ENCODE results near the gene UBD.

Gene UBD

GRCh38 chr6:29559524-29560287 is at the start of gene UBD:
Gene UBD (minus strand): TSS chr6:29559732. CDS start chr6:29559701, 31 bp downstream.
- DNase-seq, result no peak

DNA sequence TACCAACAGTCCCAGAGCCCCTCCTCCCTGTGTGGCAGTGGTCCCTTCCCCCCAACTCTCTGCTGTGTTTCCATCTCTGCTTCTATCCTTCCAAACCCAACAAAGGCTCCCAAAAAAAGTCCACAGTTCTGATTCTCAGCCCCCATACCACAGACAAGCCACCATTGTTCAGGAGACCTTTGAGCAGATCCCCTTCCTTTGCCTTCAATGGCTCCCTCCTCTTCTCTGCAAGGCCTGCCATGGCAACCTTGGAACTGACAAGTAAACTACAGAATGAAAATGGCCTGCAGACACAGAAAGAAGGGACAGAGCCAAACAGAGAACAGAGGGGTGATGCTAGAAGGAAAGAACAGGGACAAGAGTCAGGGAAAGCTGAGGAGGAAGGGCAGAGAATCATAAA is 48.6 kb upstream of the UBD start:
- DNase-seq, result no peak

DNA sequence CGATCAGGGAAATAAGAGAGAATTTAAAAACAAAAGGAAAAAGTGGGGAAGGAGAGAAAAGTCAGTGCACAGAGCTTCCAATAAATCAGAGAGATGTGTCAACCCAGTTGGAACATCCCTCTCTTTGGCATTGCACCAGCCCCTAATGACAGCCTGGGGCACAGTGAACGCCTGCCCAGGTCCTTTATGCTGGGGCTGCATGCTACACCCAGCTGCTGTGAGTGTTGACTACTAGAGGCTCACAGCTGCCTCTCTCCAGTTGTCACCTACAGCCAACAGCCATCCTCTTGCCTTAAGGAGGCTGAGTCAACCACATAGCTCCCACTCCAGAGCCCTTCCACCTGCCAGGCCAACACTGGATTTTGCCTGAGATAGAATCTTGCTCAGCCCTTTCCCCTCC is 44.4 kb upstream of the UBD start:
- no peak for DNase-seq

- no peak for DNase-seq
Measured at GRCh38 chr6:29603456-29603855, 43.9 kb upstream of the UBD start.

- DNase-seq, result no peak
Measured at GRCh38 chr6:29602564-29603361, 43.2 kb upstream of the UBD start.

DNA sequence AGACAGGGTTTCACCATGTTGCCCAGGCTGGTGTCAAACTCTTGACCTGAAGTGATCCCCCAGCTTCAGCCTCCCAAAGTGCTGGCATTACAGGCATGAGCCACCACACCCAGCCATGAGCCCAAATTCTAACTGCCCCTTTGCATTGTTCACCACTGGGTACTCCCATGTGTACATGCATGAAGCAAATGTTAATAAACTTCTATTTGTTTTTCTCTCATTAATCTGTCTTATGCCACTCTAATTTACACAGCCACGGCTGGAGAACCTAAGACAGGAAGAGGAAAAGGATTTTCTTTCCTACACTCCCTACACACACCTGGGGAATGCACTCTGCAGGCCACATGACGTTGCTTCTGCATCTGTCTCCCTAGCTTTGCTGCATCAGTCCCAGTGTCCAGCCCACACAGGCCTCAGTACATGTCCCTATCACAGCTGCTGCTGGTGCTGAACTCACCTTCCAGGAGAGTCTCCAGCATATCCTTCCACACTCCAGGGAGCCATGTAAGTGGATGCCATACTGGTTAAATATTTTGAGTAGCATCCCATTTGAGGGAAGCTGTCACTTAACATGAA is 38.7 kb upstream of the UBD start:
- DNase-seq, result no peak

DNA sequence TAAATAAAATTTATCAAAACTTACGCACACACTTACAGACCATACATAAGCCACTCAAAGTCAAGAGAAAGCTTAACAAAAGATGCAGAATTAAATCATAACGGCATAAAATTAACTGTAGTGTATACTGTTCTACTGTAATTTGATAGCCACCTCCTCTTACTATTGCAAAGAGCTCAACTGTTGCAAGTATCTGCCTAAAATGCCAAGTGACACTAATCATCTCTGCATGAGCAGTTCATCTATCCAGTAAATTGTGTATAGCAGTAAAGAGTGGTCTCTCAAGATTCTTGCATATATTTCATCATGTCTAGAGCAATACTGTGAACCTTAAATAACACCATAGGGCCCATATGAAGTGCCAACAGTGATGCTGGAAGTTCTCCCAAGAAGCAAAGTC is 37.7 kb upstream of the UBD start:
- DNase-seq, result no peak

GRCh38 chr6:29596381-29596900 is 36.9 kb upstream of the UBD start:
- no peak for DNase-seq

DNA sequence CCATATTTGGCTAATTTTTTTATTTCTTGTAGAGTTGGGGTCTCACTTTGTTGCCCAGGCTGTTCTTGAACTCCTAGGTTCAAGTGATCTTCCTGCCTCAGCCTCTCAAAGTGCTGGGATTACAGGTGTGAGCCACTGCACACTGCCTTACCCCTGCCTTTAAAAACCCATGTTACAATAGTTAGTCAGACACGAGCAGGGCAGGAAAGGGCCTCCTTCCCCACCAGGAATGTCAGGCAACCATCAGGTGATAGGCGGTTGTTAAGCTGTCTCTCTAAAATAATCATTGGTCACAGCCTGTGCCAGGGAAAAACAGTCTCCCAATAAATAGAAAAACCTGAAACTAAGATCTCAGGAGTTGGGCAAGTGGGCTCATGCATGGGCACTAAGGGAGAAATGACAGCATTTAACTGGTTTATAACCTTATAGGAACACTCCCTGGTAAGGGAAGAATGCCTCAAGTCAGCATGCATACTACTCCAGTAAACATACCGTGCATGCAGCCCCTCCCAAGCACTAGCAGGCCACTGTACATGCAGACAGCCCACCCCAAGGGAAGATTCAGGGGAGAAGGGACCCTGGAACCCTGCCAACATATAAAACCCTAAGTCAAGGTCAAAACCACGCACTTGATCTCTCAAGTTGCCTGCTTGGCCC is 33.8 kb upstream of the UBD start:
- DNase-seq, result no peak

DNA sequence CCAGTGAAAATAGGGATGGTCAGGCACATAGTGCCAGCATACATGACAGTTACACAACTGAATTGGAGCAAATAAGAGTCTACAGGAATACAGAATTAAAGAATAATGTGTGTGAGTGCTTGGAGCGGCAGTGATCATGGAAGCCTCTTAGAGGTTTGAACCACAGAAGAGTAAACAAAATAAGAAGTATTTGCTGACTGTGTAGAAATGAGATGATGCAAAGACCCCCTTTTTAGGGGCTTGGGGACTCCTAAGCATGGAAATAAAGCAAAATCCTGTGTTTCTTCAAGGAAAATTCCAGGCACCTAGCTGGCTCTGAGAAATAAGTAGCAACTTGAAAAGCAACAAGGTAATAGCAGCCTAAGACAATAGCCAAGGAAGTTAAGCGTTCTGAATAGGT is 32.1 kb upstream of the UBD start:
- DNase-seq, result no peak

DNA sequence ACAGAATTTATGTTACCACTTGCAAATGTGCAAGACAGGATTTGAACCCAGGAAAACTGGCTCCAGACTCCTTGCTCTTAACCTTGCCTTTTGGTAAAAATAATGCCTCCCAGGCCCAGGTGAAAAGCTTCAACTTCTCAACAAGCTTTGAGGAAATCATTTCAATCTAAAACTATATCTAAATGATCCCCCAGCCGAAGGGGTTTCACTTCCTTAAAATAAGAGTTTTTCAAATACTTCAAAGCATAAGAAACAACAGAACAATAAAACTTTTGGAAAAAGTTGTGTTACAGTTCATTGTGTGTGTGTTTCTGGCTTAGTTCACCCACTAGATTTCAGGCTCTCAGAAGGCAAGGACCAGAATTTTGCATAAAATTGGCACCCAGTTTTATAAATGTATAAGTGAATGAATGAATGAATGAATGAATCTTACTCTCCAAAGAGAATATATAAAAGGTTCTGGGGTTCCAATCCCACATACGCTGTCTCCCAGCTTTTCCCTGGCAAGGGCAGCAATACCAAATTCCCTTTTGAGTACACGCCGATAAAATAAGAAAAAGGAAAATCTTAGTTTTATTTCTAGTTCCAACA is 30.8 kb upstream of the UBD start:
- no peak for DNase-seq

DNA sequence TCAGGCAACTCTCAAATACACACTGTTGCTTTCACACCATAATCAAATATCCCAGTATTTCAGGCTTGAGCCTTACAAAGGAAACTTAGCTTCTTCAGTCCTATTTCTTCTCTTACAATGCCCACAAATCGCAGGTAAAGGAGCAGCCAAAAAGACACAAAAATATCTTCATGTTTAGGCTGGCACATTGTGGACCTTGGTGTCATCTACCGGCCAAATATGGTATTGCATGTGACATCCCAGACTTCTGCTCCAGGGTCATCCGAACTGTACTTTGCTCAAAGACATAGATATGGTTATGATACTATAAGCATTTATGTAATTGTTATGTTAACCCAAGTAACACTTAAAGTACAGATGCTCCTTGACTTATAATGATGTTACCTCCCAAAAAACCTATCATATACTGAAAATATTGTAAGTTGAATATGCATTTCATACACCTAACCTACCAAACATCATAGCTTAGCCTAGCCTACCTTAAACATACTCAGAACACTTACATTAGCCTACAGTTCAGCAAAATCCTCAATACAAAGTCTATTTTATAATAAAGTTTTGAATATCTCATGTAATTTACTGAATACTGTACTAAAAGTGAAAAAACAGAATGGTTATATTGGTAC is 30.0 kb upstream of the UBD start:
- DNase-seq, result peak; percentile 3 to 66 (median 22)

GRCh38 chr6:29584821-29585220 is 25.3 kb upstream of the UBD start, which contains the start of gene OR2H2:
Gene OR2H2 (plus strand): TSS chr6:29585121. CDS start chr6:29587945, 2,824 bp downstream.
- no peak for DNase-seq

- DNase-seq, result no peak
Measured at GRCh38 chr6:29577544-29577943, 18.0 kb upstream of the UBD start.

- DNase-seq, result no peak
Measured at GRCh38 chr6:29576056-29576455, 16.5 kb upstream of the UBD start.

- DNase-seq, result no peak
Measured at GRCh38 chr6:29567991-29568390, 8.5 kb upstream of the UBD start.

- DNase-seq, result no peak
Measured at GRCh38 chr6:29567541-29567940, 8.0 kb upstream of the UBD start.

- DNase-seq, result no peak
Measured at GRCh38 chr6:29566856-29567255, 7.3 kb upstream of the UBD start.

DNA sequence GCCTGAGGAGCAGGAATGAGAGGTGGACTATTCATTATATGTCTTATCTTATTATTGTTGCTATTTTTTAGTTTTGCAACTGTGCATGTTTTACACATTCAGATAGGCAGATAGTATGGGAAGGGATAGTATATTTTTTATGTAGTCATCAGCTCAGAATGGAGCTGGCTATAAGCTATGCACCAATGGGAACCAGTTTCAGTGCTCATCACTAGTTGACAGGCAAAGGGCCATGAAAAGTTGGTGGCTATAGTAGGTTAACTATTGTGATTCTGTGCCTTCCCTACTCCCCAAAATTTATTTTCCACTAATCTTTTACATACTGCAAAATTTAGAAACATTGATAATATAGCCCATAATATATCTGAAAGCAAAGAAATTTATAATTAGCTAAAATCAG is 5.3 kb upstream of the UBD start:
- DNase-seq, result no peak

DNA sequence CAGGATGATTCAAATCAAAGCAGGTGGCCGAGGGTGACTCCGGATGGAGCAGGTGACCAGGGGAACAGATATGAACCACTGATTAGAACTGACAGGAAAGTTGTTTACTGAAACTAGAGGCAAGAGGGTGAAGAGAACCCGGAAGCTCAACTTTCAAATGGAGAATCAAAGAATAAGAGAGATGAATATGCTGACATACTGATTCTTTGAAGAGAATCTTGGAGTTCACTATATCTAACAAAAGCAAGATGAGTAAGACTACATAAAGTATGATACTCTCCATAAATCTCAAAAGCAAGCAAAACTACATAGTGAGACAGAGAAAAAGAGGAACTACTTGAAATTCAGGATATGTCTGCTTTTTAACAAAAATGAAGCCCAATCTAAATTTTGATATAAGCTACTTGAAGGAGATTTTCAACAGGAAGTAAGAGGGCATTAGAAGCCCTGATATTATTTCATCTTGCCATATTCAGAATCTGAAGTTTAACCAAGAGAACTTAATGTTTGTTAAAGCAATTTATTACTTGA is 4.0 kb upstream of the UBD start:
- DNase-seq, result no peak

GRCh38 chr6:29561606-29562181 is 2.2 kb upstream of the UBD start:
- DNase-seq, result no peak

DNA sequence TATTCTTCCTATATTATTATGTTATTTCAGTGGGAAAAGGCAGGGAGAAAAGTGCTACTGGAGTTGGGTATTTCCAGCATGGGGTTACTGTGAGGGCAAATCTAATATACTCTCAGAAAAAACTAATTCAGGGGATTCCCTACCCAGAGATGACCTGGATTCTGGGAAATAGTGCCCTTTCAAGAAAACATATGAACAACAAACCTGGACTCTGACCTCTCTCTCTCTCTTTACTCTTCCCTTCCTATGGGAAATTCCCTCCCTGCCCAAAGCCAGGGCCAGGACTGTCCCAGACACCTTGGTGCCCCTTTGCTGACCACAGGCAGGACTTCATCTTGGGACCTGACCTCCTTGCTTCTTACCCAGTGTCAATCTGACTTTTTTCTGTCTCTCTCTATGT is 1.6 kb upstream of the UBD start:
- no peak for DNase-seq
